ENCODE measurements around the gene FREM2. TPM values are rescaled to one million over a fixed set of nuclear protein-coding genes. Genes with fewer than 3 reads are reported as not detected.

Gene FREM2
- total RNA-seq, 1 experiment from 2014 or later, result 0.05 TPM

GRCh38 chr13:38871275-38871674 is 184.4 kb downstream of the FREM2 start:
- POLR2A ChIA-PET, result no interaction called here
- BruUV-seq (replicated peaks), result no TSS peak

More at GRCh38 chr13:38871275-38871674, 184.4 kb downstream of the FREM2 start:
- Histone ChIP-seq H3K36me3 (ENCODE audit: control insufficient read depth in 1 of 2, insufficient read depth in 2 of 2, low read length in 2 of 2) (no peaks in the 10 kb centered on the region), H3K9me2 (ENCODE audit: insufficient read depth) (no peaks in the 10 kb centered on the region), H3K9me3 (ENCODE audit: control insufficient read depth in 1 of 2, insufficient read depth in 1 of 2, low read depth in 1 of 2, low read length in 2 of 2) (no peaks in the 10 kb centered on the region), H3K79me2 (ENCODE audit: insufficient read depth, low read length) (no peaks in the 10 kb centered on the region), H3K4me3 (replicated peaks in 1 of 2; ENCODE audit: low read depth in 1 of 2, low read length in 2 of 2) (no peak overlapping the region), H3K4me1 (ENCODE audit: control insufficient read depth in 1 of 2, insufficient read depth in 2 of 2, low read length in 2 of 2) (no peaks in the 10 kb centered on the region), H3K4me2 (ENCODE audit: low read length) (no peak overlapping the region), H3K27ac (ENCODE audit: low read depth, low read length) (no peak overlapping the region), H3K27me3 (ENCODE audit: insufficient read depth, low read length) (no peaks in the 10 kb centered on the region; the same call in none of the 2 replicates), H4K20me1 (ENCODE audit: insufficient read depth) (no peaks in the 10 kb centered on the region), H3K9ac (ENCODE audit: low read length) (no peak overlapping the region), H2AFZ (ENCODE audit: low read depth, low read length, poor library complexity, severe bottlenecking) (no peak overlapping the region)
- CTCF ChIA-PET, result interaction anchor here (1.6 kb wide), 1 partner anchor 18 kb away, joined by 4 read pairs; no protein-coding TSS in a partner anchor
- TF ChIP-seq REST (IDR thresholded peaks at IDR 0.05; ENCODE audit: low read depth) (no peak), SRF (IDR thresholded peaks at IDR 0.05; ENCODE audit: low read depth) (no peak), JUND (IDR thresholded peaks at IDR 0.05) (no peak), YY1 (IDR thresholded peaks at IDR 0.05; ENCODE audit: extremely low read depth, insufficient replicate concordance, low read depth, low read length) (no peak), ELF1 (IDR thresholded peaks at IDR 0.05; ENCODE audit: borderline replicate concordance, low read depth) (no peak), ZFX (IDR thresholded peaks at IDR 0.05) (no peak), CBX3 (IDR thresholded peaks at IDR 0.05; ENCODE audit: low read depth) (no peak), CTCF (IDR thresholded peaks at IDR 0.05 in 2 of 3, conservative IDR thresholded peaks at IDR 0.05 in 1 of 3; ENCODE audit: borderline replicate concordance in 1 of 3, insufficient read depth in 1 of 3, low read depth in 2 of 3, low read length in 2 of 3) (no peak), POLR2AphosphoS5 (IDR thresholded peaks at IDR 0.05; ENCODE audit: low read depth, low read length) (no peak), SIN3A (IDR thresholded peaks at IDR 0.05; ENCODE audit: low read depth) (no peak), CEBPB (IDR thresholded peaks at IDR 0.05; ENCODE audit: low read depth) (no peak), FOSL1 (IDR thresholded peaks at IDR 0.05; ENCODE audit: low read depth) (no peak), POLR2A (IDR thresholded peaks at IDR 0.05; ENCODE audit: borderline replicate concordance, extremely low read depth, insufficient read depth, insufficient read length) (no peak), EZH2 (IDR thresholded peaks at IDR 0.05) (no peak), EGR1 (IDR thresholded peaks at IDR 0.05; ENCODE audit: low read depth) (no peak), ATF3 (IDR thresholded peaks at IDR 0.05) (no peak), EZH2phosphoT487 (IDR thresholded peaks at IDR 0.05; ENCODE audit: borderline replicate concordance) (no peak), RAD21 (IDR thresholded peaks at IDR 0.05; ENCODE audit: low read depth) (no peak), SP1 (IDR thresholded peaks at IDR 0.05; ENCODE audit: low read depth) (no peak)
- DNase-seq (ENCODE audit: low read depth, low spot score) (no peak), ATAC-seq (no peak)
- RAD21 ChIA-PET (ENCODE audit: low non-redundant PET in 1 of 2, low total read pairs in 2 of 2, uncharacterized antibody in 2 of 2, unreplicated experiment in 2 of 2), result no interaction called here
- intact Hi-C loops (cut with micrococcal nuclease), result loop anchor here (5.0 kb wide), 1 partner anchor 146 kb away; no protein-coding TSS in a partner anchor

All from HCT116 (cell line).